HepG2 (cell line): ENCODE data around the gene ASIC3. TPM values are rescaled to one million over a fixed set of nuclear protein-coding genes. Genes with fewer than 3 reads are reported as not detected.

Source experiments
- ATM ChIP-seq: fragments of 450-650 bp; IDR thresholded peaks from 2 replicates; pipeline ENCODE4 v1.7.1; 2017; ENCODE audit warnings: mild to moderate bottlenecking, borderline replicate concordance
- ELK4 ChIP-seq: sonication (generic); formaldehyde crosslinking; IDR thresholded peaks from 2 replicates; pipeline ENCODE4 v1.9.0; 2021; ENCODE audit warnings: missing genetic modification reagents, borderline replicate concordance
- FOSL2 ChIP-seq: sonication (generic); formaldehyde crosslinking; IDR thresholded peaks from 2 replicates; pipeline ENCODE4 v1.4.0; 2020; ENCODE audit warnings: missing genetic modification reagents
- FOXO1 ChIP-seq: sonication (generic); formaldehyde crosslinking; IDR thresholded peaks from 2 replicates; pipeline ENCODE4 v1.4.0; 2020; ENCODE audit warnings: missing genetic modification reagents
- HOXA3 ChIP-seq: sonication (generic); formaldehyde crosslinking; IDR thresholded peaks from 2 replicates; pipeline ENCODE4 v1.5.0; 2020; ENCODE audit warnings: missing genetic modification reagents
- KDM2A ChIP-seq: sonication (generic); formaldehyde crosslinking; IDR thresholded peaks from 2 replicates; pipeline ENCODE4 v1.4.0; 2020; ENCODE audit warnings: low read depth, missing genetic modification reagents, borderline replicate concordance
- NFIB ChIP-seq: sonication (generic); formaldehyde crosslinking; IDR thresholded peaks from 2 replicates; pipeline ENCODE4 v1.9.0; 2021; ENCODE audit warnings: missing genetic modification reagents, mild to moderate bottlenecking, borderline replicate concordance
- NFYB ChIP-seq: sonication (generic); formaldehyde crosslinking; IDR thresholded peaks from 2 replicates; pipeline ENCODE4 v1.4.0; 2020; ENCODE audit warnings: missing genetic modification reagents
- NR2F2 ChIP-seq: IDR thresholded peaks from 2 replicates; pipeline ENCODE4 v1.6.1; 2012; ENCODE audit warnings: low read depth, inconsistent platforms, borderline replicate concordance
- PCBP1 ChIP-seq: fragments of 200-400 bp; formaldehyde crosslinking; IDR thresholded peaks from 2 replicates; pipeline ENCODE4 v1.6.1; 2017; ENCODE audit warnings: mild to moderate bottlenecking, low read depth, low read length, borderline replicate concordance
- PHB2 ChIP-seq: fragments of 450-650 bp; IDR thresholded peaks from 2 replicates; pipeline ENCODE4 v1.6.1; 2018; ENCODE audit not compliant: partially characterized antibody
- POLR2AphosphoS2 ChIP-seq: IDR thresholded peaks from 2 replicates; pipeline ENCODE4 v1.6.1; 2011; ENCODE audit warnings: low read depth, low read length, improper control_type of control experiment
- SALL2 ChIP-seq: sonication (generic); formaldehyde crosslinking; IDR thresholded peaks from 2 replicates; pipeline ENCODE4 v1.8.1; 2023; ENCODE audit warnings: mild to moderate bottlenecking, missing genetic modification reagents, inconsistent platforms
- SMAD1 ChIP-seq: sonication (generic); formaldehyde crosslinking; IDR thresholded peaks from 2 replicates; pipeline ENCODE4 v1.4.0; 2020; ENCODE audit warnings: missing genetic modification reagents, low read depth, mild to moderate bottlenecking, borderline replicate concordance
- SNAI1 ChIP-seq: sonication (generic); formaldehyde crosslinking; IDR thresholded peaks from 2 replicates; pipeline ENCODE4 v1.5.0; 2020; ENCODE audit warnings: mild to moderate bottlenecking, missing genetic modification reagents, borderline replicate concordance
- SOX5 ChIP-seq: IDR thresholded peaks from 2 replicates; pipeline ENCODE4 v1.6.1; 2016; ENCODE audit warnings: borderline replicate concordance
- SP4 ChIP-seq: sonication (generic); formaldehyde crosslinking; IDR thresholded peaks from 2 replicates; pipeline ENCODE4 v1.8.1; 2023; ENCODE audit warnings: mild to moderate bottlenecking, missing genetic modification reagents
- TBX3 ChIP-seq: fragments of 450-650 bp; IDR thresholded peaks from 2 replicates; pipeline ENCODE4 v1.6.1; 2017; ENCODE audit warnings: antibody characterized with exemption, mild to moderate bottlenecking, inconsistent platforms, borderline replicate concordance
- TEAD3 ChIP-seq: optimal IDR thresholded peaks from 2 replicates; pipeline ENCODE3; 2016; ENCODE audit warnings: borderline replicate concordance
- THAP8 ChIP-seq: sonication (generic); formaldehyde crosslinking; IDR thresholded peaks from 2 replicates; pipeline ENCODE4 v1.5.1; 2020; ENCODE audit warnings: missing genetic modification reagents, mild to moderate bottlenecking, borderline replicate concordance
- TRIM24 ChIP-seq: sonication (generic); formaldehyde crosslinking; IDR thresholded peaks from 2 replicates; pipeline ENCODE4 v1.8.0; 2022; ENCODE audit warnings: mild to moderate bottlenecking, missing genetic modification reagents
- ZNF136 ChIP-seq: sonication (generic); formaldehyde crosslinking; IDR thresholded peaks from 2 replicates; pipeline ENCODE4 v1.8.1; 2022; ENCODE audit warnings: low read depth, mild to moderate bottlenecking, moderate library complexity, missing genetic modification reagents
- ZNF205 ChIP-seq: IDR thresholded peaks from 2 replicates; pipeline ENCODE4 v1.6.1; 2018; ENCODE audit warnings: missing biosample characterization, missing genetic modification reagents
- ZNF34 ChIP-seq: sonication (generic); formaldehyde crosslinking; IDR thresholded peaks from 2 replicates; pipeline ENCODE4 v1.4.0; 2020; ENCODE audit warnings: mild to moderate bottlenecking, missing genetic modification reagents, borderline replicate concordance
- ZNF510 ChIP-seq: sonication (generic); formaldehyde crosslinking; IDR thresholded peaks from 2 replicates; pipeline ENCODE4 v1.4.0; 2020; ENCODE audit warnings: low read depth, mild to moderate bottlenecking, missing genetic modification reagents
- ZNF75D ChIP-seq: sonication (generic); formaldehyde crosslinking; IDR thresholded peaks from 2 replicates; pipeline ENCODE4 v1.8.1; 2023; ENCODE audit warnings: missing genetic modification reagents, mild to moderate bottlenecking, borderline replicate concordance
- ZZZ3 ChIP-seq: sonication (generic); formaldehyde crosslinking; IDR thresholded peaks from 2 replicates; pipeline ENCODE4 v1.4.0; 2020; ENCODE audit warnings: missing genetic modification reagents, mild to moderate bottlenecking, borderline replicate concordance
- polyA plus RNA-seq, 8 experiments: library from polyadenylated mRNA; depleted of rRNA in 3 of 8; stranded (reverse) in 7 of 8; unstranded in 1 of 8; fragments of >200 nt; fragmentation: Illumina TruSeq in 4 of 8; extraction: Trizol in 4 of 8; gene quantifications; 2 replicates each; pipeline versions ENCODE4 v1.2.1 to v1.2.3, GENCODE V29; 2011 to 2016; ENCODE audit warnings: low read depth in 4 of 8, missing spikeins in 1 of 8, mixed read lengths in 1 of 8; ENCODE audit not compliant: insufficient read depth in 1 of 8
- total RNA-seq, 5 experiments: library from RNA; depleted of rRNA; stranded (reverse); fragments of >200 nt; fragmentation: Illumina TruSeq; extraction: Trizol; gene quantifications; 2 replicates each; pipeline ENCODE4 v1.2.3, GENCODE V29; 2016; ENCODE audit warnings: low read depth in 1 of 5

ASIC3 gene
- total and polyA plus RNA-seq, 2 of the 13 experiments (the other 11 are each of a cell fraction or from before 2014, with no cell fraction given) = 0.51 TPM; not detected in 1

DNA sequence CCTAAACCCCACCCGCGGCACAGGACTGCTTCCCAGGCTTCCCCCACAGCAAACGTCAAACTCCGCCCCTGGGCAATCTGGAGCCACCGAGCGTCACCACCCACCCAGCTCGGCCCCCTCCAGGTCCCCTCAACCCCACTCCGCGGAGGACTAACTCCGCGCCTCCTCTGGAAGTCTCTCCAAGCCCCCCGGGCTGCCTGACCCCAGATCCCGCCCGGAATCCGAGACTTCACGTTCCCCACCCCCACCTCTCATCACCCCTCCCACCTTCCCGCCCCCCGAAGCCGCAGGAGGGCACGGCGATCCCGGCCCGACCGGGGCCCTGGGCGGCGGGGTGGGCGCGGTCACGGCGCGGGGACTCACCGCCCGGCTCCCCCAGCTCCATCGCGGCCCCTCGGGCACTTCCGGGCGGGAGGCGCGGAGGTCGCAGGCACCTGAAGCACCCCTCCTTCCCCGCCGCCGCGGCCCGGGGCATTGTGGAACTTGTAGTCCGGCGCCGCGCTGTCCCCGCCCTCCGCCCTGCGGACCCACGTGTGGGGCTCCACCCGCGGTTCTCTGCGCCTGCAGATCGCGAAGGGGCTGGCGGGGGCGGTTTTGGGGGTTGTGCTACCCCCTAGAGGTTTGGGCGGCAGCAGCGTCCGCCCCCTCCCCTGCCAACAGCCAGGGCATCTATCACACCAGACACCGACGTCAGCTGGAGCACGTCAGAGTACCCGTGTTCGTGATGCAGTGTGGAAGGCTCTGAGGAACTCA, 34.9 kb downstream of the ASIC3 start, which contains the start of gene TMUB1 (continued):
- TF ChIP-seq TBX3 (no peak), ZNF136 (CRISPR knock-in tag) (no peak), ZNF510 (CRISPR knock-in tag) (no peak), KDM2A (CRISPR knock-in tag) (no peak; the same call in 1 of the 2 replicates), SOX5 (no peak), THAP8 (CRISPR knock-in tag) (no peak), SMAD1 (no peak), NFIB (no peak), SALL2 (CRISPR knock-in tag) (peak; percentile 48; the same call in 1 of the 2 replicates), NR2F2 (no peak), TEAD3 (CRISPR knock-in tag) (no peak), POLR2AphosphoS2 (no peak), FOSL2 (CRISPR knock-in tag) (no peak), ZNF75D (CRISPR knock-in tag) (no peak), ELK4 (CRISPR knock-in tag) (no peak), ZNF34 (CRISPR knock-in tag) (no peak), SNAI1 (CRISPR knock-in tag) (no peak), NFYB (no peak), ATM (no peak), PHB2 (no peak), FOXO1 (CRISPR knock-in tag) (no peak), PCBP1 (no peak), SP4 (CRISPR knock-in tag) (peak; percentile 32; the same call in 1 of the 2 replicates), ZZZ3 (CRISPR knock-in tag) (no peak), HOXA3 (CRISPR knock-in tag) (peak; percentile 63), ZNF205 (CRISPR knock-in tag) (no peak), TRIM24 (no peak)
